ENCODE measurements around the gene DMBX1. TPM values are rescaled to one million over a fixed set of nuclear protein-coding genes. Genes with fewer than 3 reads are reported as not detected.

DMBX1 gene
- not detected for total RNA-seq

GRCh38 chr1:46489638-46490405 is at the start of gene DMBX1:
Gene DMBX1, plus strand, starts transcription at chr1:46489836. Its CDS starts 17,175 bp downstream, at chr1:46507011.
- WGBS, 2 donors, result 3% methylated on average over 47 to 63 of the region's 74 CpGs
- peak in 1 of 2 donors; percentile 59 for ATAC-seq (ENCODE audit: low FRiP score in 2 of 2)
- Histone ChIP-seq H3K27ac (no peak within 1 kb of the TSS), H3K9me3 (no peaks in the 10 kb centered on the region), H3K27me3 (peaks cover 0 to 77% (median 44%) of the 10 kb centered on the region in 4 donors), H3K4me1 (peaks cover 18 to 34% (median 23%) of the 10 kb centered on the region in 4 donors), H3K4me3 (peak within 1 kb of the TSS in 3 of 4 donors; percentile 26 to 41 (median 40)), H3K36me3 (no peaks in the 10 kb centered on the region)
- DNase-seq, result peak; percentile 40 to 92
- TF ChIP-seq EP300 (IDR thresholded peaks at IDR 0.05) (no peak), POLR2AphosphoS5 (IDR thresholded peaks at IDR 0.05) (no peak), CTCF (IDR thresholded peaks at IDR 0.05) (no peak), POLR2A (IDR thresholded peaks at IDR 0.05) (no peak)

- no peak for ATAC-seq (ENCODE audit: low FRiP score in 2 of 2)
- Histone ChIP-seq H3K9me3 (no peaks in the 10 kb centered on the region), H3K4me3 (no peak overlapping the region), H3K27me3 (no peaks in the 10 kb centered on the region), H3K27ac (no peak overlapping the region), H3K4me1 (peaks cover 8 to 10% (median 9%) of the 10 kb centered on the region in 4 donors), H3K36me3 (no peaks in the 10 kb centered on the region)
- 83 to 86% methylated on average over 1 to 2 of the region's 2 CpGs for WGBS, 2 donors
- TF ChIP-seq EP300 (IDR thresholded peaks at IDR 0.05) (no peak), CTCF (IDR thresholded peaks at IDR 0.05) (no peak), POLR2A (IDR thresholded peaks at IDR 0.05) (no peak), POLR2AphosphoS5 (IDR thresholded peaks at IDR 0.05) (no peak)
- no peak for DNase-seq
These were observed 49.2 kb upstream of the DMBX1 start for GRCh38 chr1:46440478-46440877.

- Histone ChIP-seq H3K4me1 (peaks cover 8 to 12% (median 9%) of the 10 kb centered on the region in 4 donors), H3K27ac (no peak overlapping the region), H3K36me3 (no peaks in the 10 kb centered on the region), H3K4me3 (peak overlapping the region in 3 of 4 donors; percentile 31 to 47 (median 39)), H3K27me3 (peaks cover 0 to 7% (median 4%) of the 10 kb centered on the region in 4 donors), H3K9me3 (no peaks in the 10 kb centered on the region)
- peak; percentile 78 to 85 for DNase-seq
- TF ChIP-seq EP300 (IDR thresholded peaks at IDR 0.05) (no peak), CTCF (IDR thresholded peaks at IDR 0.05) (peak; percentile 80 to 98 (median 84)), POLR2AphosphoS5 (IDR thresholded peaks at IDR 0.05) (no peak)
- ATAC-seq (ENCODE audit: low FRiP score in 2 of 2), result peak; percentile 85 to 91
- WGBS, 2 donors, result 4 to 11% methylated on average over 15 to 25 of the region's 25 CpGs
These were observed 47.1 kb upstream of the DMBX1 start for GRCh38 chr1:46442317-46443161.

GRCh38 chr1:46444466-46444865 is 45.2 kb upstream of the DMBX1 start:
- TF ChIP-seq CTCF (IDR thresholded peaks at IDR 0.05) (no peak), POLR2AphosphoS5 (IDR thresholded peaks at IDR 0.05) (no peak), POLR2A (IDR thresholded peaks at IDR 0.05) (no peak), EP300 (IDR thresholded peaks at IDR 0.05) (no peak)
- Histone ChIP-seq H3K27ac (no peak overlapping the region), H3K9me3 (no peaks in the 10 kb centered on the region), H3K27me3 (peaks cover 2 to 22% (median 11%) of the 10 kb centered on the region in 4 donors), H3K4me3 (no peak overlapping the region), H3K4me1 (peaks cover 18 to 22% (median 21%) of the 10 kb centered on the region in 4 donors), H3K36me3 (no peaks in the 10 kb centered on the region)
- DNase-seq (no peak), ATAC-seq (ENCODE audit: low FRiP score in 2 of 2) (no peak)
- WGBS, 2 donors, result 78 to 82% methylated on average over 3 of the region's 3 CpGs
